CD4-positive, alpha-beta T cell (primary cell): ENCODE data around the gene PTPRE. TPM values are rescaled to one million over a fixed set of nuclear protein-coding genes. Genes with fewer than 3 reads are reported as not detected.

ENCODE experiments used
- ATAC-seq: fragments of 200-7000 bp; cut with Tn5 transposase; one replicate; pipeline ENCODE4 v1.10.0; 2022; ENCODE audit warnings: mild to moderate bottlenecking; ENCODE audit not compliant: poor library complexity
- CTCF ChIA-PET: fragments of 350-600 bp; sonication (Branson Sonifier 250); formaldehyde crosslinking; loops from one replicate; lab custom pipeline; 2021; ENCODE audit warnings: antibody characterized with exemption, inconsistent platforms; lab: Charles Lee
- POLR2A ChIA-PET: fragments of 350-600 bp; sonication (Branson Sonifier 250); formaldehyde crosslinking; loops from one replicate; lab custom pipeline; 2021; ENCODE audit warnings: antibody characterized with exemption, inconsistent platforms; lab: Charles Lee
- DNase-seq, 14 experiments: peaks; one replicate each; pipeline ENCODE4 v3.0.0-alpha.2; 2013 to 2020; ENCODE audit warnings: mixed read lengths in 2 of 14
- H3K27ac ChIP-seq, 2 donors: one replicate each; pipeline versions ENCODE4 v1.5.1 to v1.7.0; 2013; ENCODE audit warnings: low read length in 2 of 2, low read depth in 1 of 2, mild to moderate bottlenecking in 1 of 2
- H3K27me3 ChIP-seq, 2 experiments: 1 replicate in 1 of 2; 2 replicates in 1 of 2; pipeline versions ENCODE4 v1.6.1 to v1.7.0; 2013; ENCODE audit warnings: low read length in 2 of 2, control low read depth in 1 of 2, mild to moderate bottlenecking in 1 of 2, moderate library complexity in 1 of 2; ENCODE audit not compliant: insufficient read depth in 2 of 2, control insufficient read depth in 1 of 2
- H3K36me3 ChIP-seq: one replicate; pipeline ENCODE4 v1.6.1; 2013; ENCODE audit warnings: low read length, control low read depth; ENCODE audit not compliant: insufficient read depth
- H3K4me1 ChIP-seq: one replicate; pipeline ENCODE4 v1.6.1; 2013; ENCODE audit warnings: low read length, control low read depth; ENCODE audit not compliant: insufficient read depth
- H3K4me3 ChIP-seq: one replicate; pipeline ENCODE4 v1.5.1; 2013; ENCODE audit warnings: mild to moderate bottlenecking, low read length, moderate library complexity
- H3K9me3 ChIP-seq, 2 experiments: 1 replicate in 1 of 2; 2 replicates in 1 of 2; pipeline versions ENCODE4 v1.6.1 to v1.7.0; 2013; ENCODE audit warnings: low read length in 2 of 2, mild to moderate bottlenecking in 2 of 2, control low read depth in 1 of 2, moderate library complexity in 1 of 2; ENCODE audit not compliant: control insufficient read depth in 1 of 2, insufficient read depth in 1 of 2
- H3K27ac Mint-ChIP-seq: one replicate; pipeline ENCODE4 v1.8.0; 2020; ENCODE audit warnings: mixed read lengths
- H3K27me3 Mint-ChIP-seq: one replicate; pipeline ENCODE4 v1.8.0; 2021; ENCODE audit warnings: mixed read lengths
- H3K36me3 Mint-ChIP-seq: one replicate; pipeline ENCODE4 v1.8.0; 2021; ENCODE audit warnings: low read depth, mixed read lengths
- H3K4me1 Mint-ChIP-seq: one replicate; pipeline ENCODE4 v1.8.0; 2021; ENCODE audit warnings: low read depth, mixed read lengths
- H3K4me3 Mint-ChIP-seq: one replicate; pipeline ENCODE4 v1.8.0; 2020; ENCODE audit warnings: mild to moderate bottlenecking, mixed read lengths
- H3K9me3 Mint-ChIP-seq: one replicate; pipeline ENCODE4 v1.8.0; 2020; ENCODE audit warnings: mixed read lengths
- intact Hi-C, 2 experiments: fragments of 100-400 bp; cut with DNase I in 1 of 2; cut with micrococcal nuclease in 1 of 2; formaldehyde crosslinking; loops; one replicate each; pipeline versions ENCODE4 v1.15.1 to v1.9.0; 2023 to 2025; cut with DNase I, micrococcal nuclease
- polyA plus RNA-seq, 2 donors: library from polyadenylated mRNA; unstranded; fragments of 120-200 nt; gene quantifications; one replicate each; pipeline ENCODE4 v1.2.1, GENCODE V29; 2013
- total RNA-seq, 174 experiments: library from RNA in 2 of 174; stranded (reverse) in 2 of 174; gene quantifications; one replicate each; pipeline ENCODE4 v1.2.3 and lab custom pipeline; 2021 to 2026
- TF ChIP-seq, protein P1 (sequence below): fragments of 200-600 bp; IDR thresholded peaks from one replicate; pipeline ENCODE4 v1.8.0; 2022; ENCODE audit warnings: antibody characterized with exemption, mild to moderate bottlenecking

PTPRE gene, protein sequence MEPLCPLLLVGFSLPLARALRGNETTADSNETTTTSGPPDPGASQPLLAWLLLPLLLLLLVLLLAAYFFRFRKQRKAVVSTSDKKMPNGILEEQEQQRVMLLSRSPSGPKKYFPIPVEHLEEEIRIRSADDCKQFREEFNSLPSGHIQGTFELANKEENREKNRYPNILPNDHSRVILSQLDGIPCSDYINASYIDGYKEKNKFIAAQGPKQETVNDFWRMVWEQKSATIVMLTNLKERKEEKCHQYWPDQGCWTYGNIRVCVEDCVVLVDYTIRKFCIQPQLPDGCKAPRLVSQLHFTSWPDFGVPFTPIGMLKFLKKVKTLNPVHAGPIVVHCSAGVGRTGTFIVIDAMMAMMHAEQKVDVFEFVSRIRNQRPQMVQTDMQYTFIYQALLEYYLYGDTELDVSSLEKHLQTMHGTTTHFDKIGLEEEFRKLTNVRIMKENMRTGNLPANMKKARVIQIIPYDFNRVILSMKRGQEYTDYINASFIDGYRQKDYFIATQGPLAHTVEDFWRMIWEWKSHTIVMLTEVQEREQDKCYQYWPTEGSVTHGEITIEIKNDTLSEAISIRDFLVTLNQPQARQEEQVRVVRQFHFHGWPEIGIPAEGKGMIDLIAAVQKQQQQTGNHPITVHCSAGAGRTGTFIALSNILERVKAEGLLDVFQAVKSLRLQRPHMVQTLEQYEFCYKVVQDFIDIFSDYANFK
- total RNA-seq = 10 to 100 TPM; 47.6 to 55.1 TPM
- polyA plus RNA-seq (2013, experiment 1 of 2) = 20.5 TPM
- 22.9 TPM for polyA plus RNA-seq (2013, experiment 2 of 2)
- 38.0 to 343 (median 64.8) reads per million in 172 experiments for total RNA-seq (lab: John Stamatoyannopoulos, UW)

- intact Hi-C loops = loop anchor here (1.0 to 2.0 kb wide), 3 partner anchors 105 to 246 kb away; no protein-coding TSS in a partner anchor
- Mint-ChIP-seq H3K27me3 (peaks cover 36% of the 10 kb centered on the region), H3K36me3 (no peaks in the 10 kb centered on the region), H3K4me3 (peak within 1 kb of the TSS; percentile 61), H3K4me1 (no peaks in the 10 kb centered on the region), H3K9me3 (no peaks in the 10 kb centered on the region), H3K27ac (no peak within 1 kb of the TSS)
- Histone ChIP-seq H3K27me3 (peaks cover 7 to 16% of the 10 kb centered on the region in 2 experiments), H3K27ac (no peak within 1 kb of the TSS), H3K4me3 (peak within 1 kb of the TSS; percentile 16), H3K9me3 (no peaks in the 10 kb centered on the region), H3K36me3 (no peaks in the 10 kb centered on the region), H3K4me1 (peaks cover 6% of the 10 kb centered on the region)
- POLR2A ChIA-PET = interaction anchor here (1.0 to 1.1 kb wide), 2 partner anchors 104 to 163 kb away, joined by 4 to 7 read pairs; no protein-coding TSS in a partner anchor
- peak; percentile 98 for ATAC-seq
- TF ChIP-seq, protein P1, sequence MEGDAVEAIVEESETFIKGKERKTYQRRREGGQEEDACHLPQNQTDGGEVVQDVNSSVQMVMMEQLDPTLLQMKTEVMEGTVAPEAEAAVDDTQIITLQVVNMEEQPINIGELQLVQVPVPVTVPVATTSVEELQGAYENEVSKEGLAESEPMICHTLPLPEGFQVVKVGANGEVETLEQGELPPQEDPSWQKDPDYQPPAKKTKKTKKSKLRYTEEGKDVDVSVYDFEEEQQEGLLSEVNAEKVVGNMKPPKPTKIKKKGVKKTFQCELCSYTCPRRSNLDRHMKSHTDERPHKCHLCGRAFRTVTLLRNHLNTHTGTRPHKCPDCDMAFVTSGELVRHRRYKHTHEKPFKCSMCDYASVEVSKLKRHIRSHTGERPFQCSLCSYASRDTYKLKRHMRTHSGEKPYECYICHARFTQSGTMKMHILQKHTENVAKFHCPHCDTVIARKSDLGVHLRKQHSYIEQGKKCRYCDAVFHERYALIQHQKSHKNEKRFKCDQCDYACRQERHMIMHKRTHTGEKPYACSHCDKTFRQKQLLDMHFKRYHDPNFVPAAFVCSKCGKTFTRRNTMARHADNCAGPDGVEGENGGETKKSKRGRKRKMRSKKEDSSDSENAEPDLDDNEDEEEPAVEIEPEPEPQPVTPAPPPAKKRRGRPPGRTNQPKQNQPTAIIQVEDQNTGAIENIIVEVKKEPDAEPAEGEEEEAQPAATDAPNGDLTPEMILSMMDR = no peak
- CTCF ChIA-PET = interaction anchor here (0.6 to 2.8 kb wide), 11 partner anchors 84 to 244 kb away, joined by 3 to 25 read pairs (median 3); no protein-coding TSS in a partner anchor
- peak; percentile 24 to 83 (median 57) for DNase-seq
These were observed at the start of gene PTPRE for GRCh38 chr10:127906548-127907377. PTPRE (plus strand) TSS chr10:127907103; CDS start chr10:128040882, 133,779 bp downstream.

DNA sequence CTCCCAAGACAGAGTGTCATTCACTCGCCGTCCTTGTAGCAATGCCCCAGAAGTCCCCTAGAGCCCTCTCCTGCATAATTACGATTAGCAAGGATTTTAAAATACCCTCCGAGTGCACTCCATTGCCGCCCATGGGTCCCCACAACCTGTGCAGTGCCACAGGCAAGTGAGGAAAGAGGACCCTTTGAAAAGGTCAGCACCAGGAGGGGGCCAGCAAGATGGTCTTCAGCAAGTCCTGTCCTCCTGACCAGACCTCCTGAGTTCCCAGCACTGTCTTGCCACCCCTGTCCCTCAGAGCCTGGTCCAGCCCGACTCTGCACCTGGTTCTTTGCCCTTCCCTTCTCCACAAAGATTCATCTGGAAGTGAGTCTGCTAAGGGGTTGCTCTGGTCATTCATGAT lies 46.3 kb upstream of the PTPRE start:
- POLR2A ChIA-PET = no interaction called here
- no peaks in the 10 kb centered on the region for H3K36me3 ChIP-seq
- H3K36me3 Mint-ChIP-seq = no peaks in the 10 kb centered on the region
- H3K4me1 ChIP-seq = no peaks in the 10 kb centered on the region
- CTCF ChIA-PET = no interaction called here
- no peaks in the 10 kb centered on the region for H3K27me3 ChIP-seq
- TF ChIP-seq, protein P1 = no peak
- H3K9me3 Mint-ChIP-seq = no peaks in the 10 kb centered on the region
- no peak overlapping the region for H3K4me3 ChIP-seq
- intact Hi-C loops = no loop called here
- DNase-seq = no peak
- H3K4me1 Mint-ChIP-seq = no peaks in the 10 kb centered on the region
- no peak overlapping the region for H3K27ac Mint-ChIP-seq
- no peaks in the 10 kb centered on the region for H3K27me3 Mint-ChIP-seq
- no peaks in the 10 kb centered on the region for H3K9me3 ChIP-seq
- H3K27ac ChIP-seq = no peak overlapping the region
- no peak for ATAC-seq
- no peak overlapping the region for H3K4me3 Mint-ChIP-seq
